ENCODE data around the gene TNFSF13.
A peak's percentile ranks its signal among the peaks of the same experiment; 100 is the strongest.

GRCh38 chr17:7586673-7587419, 28.3 kb downstream of the TNFSF13 start:
- peak in 5 of 7 experiments; percentile 11 to 39 (median 26) for TF ChIP-seq CTCF (IDR thresholded peaks at IDR 0.05)
- no peak for TF ChIP-seq POLR2A (IDR thresholded peaks at IDR 0.05)
